ENCODE results near the gene WWOX.
A peak's percentile ranks its signal among the peaks of the same experiment; 100 is the strongest.

The WWOX gene

DNA sequence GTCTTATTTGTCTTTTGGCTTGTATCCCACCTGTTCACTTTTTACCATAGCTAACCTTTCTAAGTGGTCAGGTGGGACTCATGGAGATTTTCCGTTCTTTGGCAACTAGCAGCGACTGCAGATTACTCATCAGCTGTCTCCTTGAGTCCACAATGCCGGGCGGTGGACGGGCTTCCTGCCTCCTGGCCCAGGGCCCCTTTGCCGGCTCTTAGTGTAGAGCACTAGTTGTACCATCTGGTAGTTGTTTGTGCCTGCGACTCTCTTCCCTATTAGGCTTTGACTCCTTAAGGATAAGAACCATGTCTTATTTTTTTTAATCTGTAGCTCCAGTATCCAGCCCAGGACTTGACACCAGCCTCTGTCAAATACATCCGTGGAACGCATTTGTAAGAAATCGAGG, 399.9 kb downstream of the WWOX start:
- DNase-seq (ENCODE audit: low read depth): no peak
- TF ChIP-seq, protein P1, sequence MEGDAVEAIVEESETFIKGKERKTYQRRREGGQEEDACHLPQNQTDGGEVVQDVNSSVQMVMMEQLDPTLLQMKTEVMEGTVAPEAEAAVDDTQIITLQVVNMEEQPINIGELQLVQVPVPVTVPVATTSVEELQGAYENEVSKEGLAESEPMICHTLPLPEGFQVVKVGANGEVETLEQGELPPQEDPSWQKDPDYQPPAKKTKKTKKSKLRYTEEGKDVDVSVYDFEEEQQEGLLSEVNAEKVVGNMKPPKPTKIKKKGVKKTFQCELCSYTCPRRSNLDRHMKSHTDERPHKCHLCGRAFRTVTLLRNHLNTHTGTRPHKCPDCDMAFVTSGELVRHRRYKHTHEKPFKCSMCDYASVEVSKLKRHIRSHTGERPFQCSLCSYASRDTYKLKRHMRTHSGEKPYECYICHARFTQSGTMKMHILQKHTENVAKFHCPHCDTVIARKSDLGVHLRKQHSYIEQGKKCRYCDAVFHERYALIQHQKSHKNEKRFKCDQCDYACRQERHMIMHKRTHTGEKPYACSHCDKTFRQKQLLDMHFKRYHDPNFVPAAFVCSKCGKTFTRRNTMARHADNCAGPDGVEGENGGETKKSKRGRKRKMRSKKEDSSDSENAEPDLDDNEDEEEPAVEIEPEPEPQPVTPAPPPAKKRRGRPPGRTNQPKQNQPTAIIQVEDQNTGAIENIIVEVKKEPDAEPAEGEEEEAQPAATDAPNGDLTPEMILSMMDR (IDR thresholded peaks at IDR 0.05; ENCODE audit: control insufficient read depth, extremely low read depth, insufficient read depth): no peak
- no peak overlapping the region for H3K4me3 ChIP-seq (ENCODE audit: low read depth, low read length)

DNA sequence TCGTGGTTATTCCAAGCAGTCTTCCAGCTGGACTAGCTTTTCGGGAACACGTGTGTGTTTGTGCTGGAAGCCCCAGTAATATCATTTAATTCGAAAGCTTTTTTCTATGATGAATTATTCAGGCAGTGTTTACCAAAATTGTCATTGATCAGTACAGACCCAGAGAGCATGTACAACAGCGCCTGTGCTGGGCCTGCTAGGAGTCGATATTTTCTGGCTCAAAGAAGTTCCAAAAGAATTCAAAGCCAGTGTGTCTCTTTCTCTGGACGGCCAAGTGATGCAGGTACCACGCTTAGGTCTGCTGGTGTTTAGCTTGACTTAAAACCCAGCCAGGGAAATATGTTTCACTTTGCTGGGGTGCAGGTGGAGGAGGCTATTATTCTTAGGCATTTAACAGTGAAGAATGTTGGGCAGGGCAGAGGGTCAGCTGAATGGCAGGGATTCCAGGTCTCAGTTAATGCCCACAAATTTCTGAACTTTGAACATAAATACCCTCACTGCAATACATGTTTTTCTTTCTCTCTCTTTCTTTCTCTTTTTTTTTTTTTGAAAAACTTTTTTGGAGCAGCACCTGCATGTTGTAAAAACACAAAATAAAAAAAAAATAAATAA, 401.3 kb downstream of the WWOX start:
- TF ChIP-seq, protein P1 (IDR thresholded peaks at IDR 0.05; ENCODE audit: control insufficient read depth, extremely low read depth, insufficient read depth): no peak
- H3K4me3 ChIP-seq (ENCODE audit: low read depth, low read length): no peak overlapping the region
- no peak for DNase-seq (ENCODE audit: low read depth)

DNA sequence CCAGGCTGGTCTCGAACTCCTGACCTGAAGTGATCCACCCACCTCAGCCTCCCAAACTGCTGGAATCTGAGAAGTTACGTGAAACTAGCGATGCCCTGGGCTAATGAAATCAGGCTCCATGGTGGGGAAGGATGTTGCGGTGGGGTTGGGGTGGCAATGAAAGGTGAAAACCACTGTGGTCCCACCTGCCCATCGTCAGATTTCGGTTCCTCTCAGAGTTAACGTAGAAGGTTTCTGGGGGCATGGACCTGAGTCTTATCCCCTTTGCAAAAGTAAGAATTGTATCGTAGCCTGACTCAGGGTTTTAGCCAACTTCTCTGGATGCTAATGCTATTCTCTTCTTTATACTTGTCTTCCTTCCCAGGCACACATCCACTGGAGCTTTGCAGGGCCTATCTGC, 402.3 kb downstream of the WWOX start:
- TF ChIP-seq, protein P1 (IDR thresholded peaks at IDR 0.05; ENCODE audit: control insufficient read depth, extremely low read depth, insufficient read depth): no peak
- no peak overlapping the region for H3K4me3 ChIP-seq (ENCODE audit: low read depth, low read length)
- no peak for DNase-seq (ENCODE audit: low read depth)

DNA sequence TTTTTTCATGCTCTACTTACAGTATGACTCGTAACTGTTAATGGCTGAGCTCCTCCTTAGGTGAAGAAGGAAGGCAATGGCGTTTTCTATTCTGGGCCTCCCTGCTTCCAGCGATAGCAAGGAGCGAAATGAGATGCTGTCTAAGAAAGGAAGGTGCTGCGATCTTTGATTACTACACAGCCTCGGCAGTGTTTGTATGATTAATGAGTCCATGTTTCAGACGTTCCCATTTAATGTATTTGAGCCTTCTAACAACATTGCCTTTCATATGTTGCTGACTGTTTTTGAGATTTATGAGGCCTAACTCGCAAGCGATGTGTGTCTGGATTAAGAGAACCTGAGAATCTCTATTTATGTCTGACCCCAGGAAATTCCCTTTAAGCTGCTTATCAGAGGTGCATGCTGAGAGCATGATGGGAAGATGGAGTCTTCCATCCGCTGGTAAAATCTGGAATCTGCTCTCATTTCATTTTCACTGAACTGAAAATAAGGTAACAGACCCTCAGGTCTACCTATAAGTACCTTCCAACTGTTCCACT, 403.4 kb downstream of the WWOX start:
- DNase-seq (ENCODE audit: low read depth): no peak
- TF ChIP-seq, protein P1 (IDR thresholded peaks at IDR 0.05; ENCODE audit: control insufficient read depth, extremely low read depth, insufficient read depth): no peak
- no peak overlapping the region for H3K4me3 ChIP-seq (ENCODE audit: low read depth, low read length)

DNA sequence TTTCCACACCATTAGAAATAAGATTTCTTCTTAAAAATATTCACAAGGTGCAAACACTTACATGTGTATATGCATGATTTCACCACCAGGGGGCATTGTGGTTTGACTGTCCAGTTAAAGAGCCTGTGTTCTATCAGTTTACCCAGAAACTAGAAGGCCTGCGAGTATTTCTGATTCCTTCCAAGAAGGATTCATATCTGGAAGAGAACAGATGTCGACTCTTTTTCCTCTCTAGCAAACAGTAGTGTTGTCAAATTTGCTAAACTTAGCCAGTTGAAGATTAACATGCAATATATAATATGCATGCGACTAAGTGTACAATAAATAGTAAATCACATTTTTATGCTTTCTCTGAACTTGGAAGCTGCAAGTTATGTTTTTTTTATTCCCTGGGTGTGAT, 404.1 kb downstream of the WWOX start:
- peak; percentile 27 for DNase-seq (ENCODE audit: low read depth)
- H3K4me3 ChIP-seq (ENCODE audit: low read depth, low read length): no peak overlapping the region
- TF ChIP-seq, protein P1 (IDR thresholded peaks at IDR 0.05; ENCODE audit: control insufficient read depth, extremely low read depth, insufficient read depth): peak; percentile 62

DNA sequence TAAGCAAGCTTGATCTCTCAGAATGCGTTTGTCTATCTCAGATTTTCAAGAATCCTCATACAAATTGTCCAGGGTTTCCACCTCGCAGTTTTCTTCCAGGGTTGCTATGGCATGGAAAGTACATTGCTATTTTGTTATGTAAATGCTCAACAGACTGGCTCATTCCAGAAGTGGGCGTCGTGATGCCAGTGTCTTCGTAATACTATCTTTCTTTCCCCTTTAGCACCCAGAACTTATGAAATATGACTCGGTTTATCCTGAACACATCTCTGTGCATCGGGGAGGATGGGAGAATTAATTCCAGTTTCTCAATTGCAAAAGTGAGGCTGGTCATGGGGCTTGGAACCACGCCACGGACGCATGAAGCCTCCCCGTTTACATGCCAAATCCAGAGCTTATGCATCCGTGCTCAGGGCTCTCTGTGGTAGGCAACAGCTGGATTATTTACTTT, 405.0 kb downstream of the WWOX start:
- no peak overlapping the region for H3K4me3 ChIP-seq (ENCODE audit: low read depth, low read length)
- TF ChIP-seq, protein P1 (IDR thresholded peaks at IDR 0.05; ENCODE audit: control insufficient read depth, extremely low read depth, insufficient read depth): no peak
- DNase-seq (ENCODE audit: low read depth): no peak

DNA sequence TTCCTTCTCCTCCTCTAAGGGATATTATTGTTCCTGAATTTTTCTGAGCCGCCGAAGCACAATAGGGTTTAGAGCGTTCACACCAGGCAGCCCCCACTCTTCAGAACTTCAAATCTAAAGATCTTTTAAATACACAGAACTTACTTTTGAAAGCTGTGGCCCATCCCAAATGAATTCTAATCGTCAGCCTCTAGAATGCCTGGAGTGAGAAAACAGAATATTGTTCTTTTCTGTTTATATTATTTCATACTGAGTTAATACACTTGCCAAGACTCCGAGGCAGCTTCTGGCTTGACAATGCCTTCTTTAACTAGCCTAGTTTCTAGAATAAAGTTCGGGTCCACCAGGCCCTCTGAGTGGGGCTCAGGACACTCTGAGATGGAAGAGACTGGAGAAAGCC, 405.6 kb downstream of the WWOX start:
- peak; percentile 26 for DNase-seq (ENCODE audit: low read depth)
- TF ChIP-seq, protein P1 (IDR thresholded peaks at IDR 0.05; ENCODE audit: control insufficient read depth, extremely low read depth, insufficient read depth): no peak
- H3K4me3 ChIP-seq (ENCODE audit: low read depth, low read length): no peak overlapping the region

Data from LNCaP clone FGC (cell line).